Kidney (tissue), 14 donors: Measurements from ENCODE around the gene MAGI1. TPM values are rescaled to one million over a fixed set of nuclear protein-coding genes. Genes with fewer than 3 reads are reported as not detected.

Experiments
- DNase-seq, 5 donors: peaks; one replicate each; pipeline ENCODE4 v3.0.0-alpha.2; 2013 to 2020
- FAIRE-seq: peaks from 2 replicates; lab custom pipeline; 2012; peaks lifted over from hg19 to GRCh38; lab: Jason Lieb, UNC
- H3K27ac ChIP-seq, 2 donors: one replicate each; pipeline ENCODE4 v1.7.0; 2013; ENCODE audit warnings: low read depth in 2 of 2, low read length in 2 of 2, inconsistent platforms in 1 of 2
- H3K27me3 ChIP-seq: one replicate; pipeline ENCODE4 v1.7.1; 2013; ENCODE audit warnings: low read length, inconsistent platforms; ENCODE audit not compliant: control insufficient read depth, insufficient read depth
- H3K36me3 ChIP-seq, 3 donors: one replicate each; pipeline versions ENCODE4 v1.7.0 to v1.7.1; 2013; ENCODE audit warnings: low read length in 3 of 3, control low read depth in 1 of 3, inconsistent platforms in 1 of 3; ENCODE audit not compliant: insufficient read depth in 3 of 3, control insufficient read depth in 2 of 3
- H3K4me1 ChIP-seq, 3 donors: one replicate each; pipeline versions ENCODE4 v1.7.0 to v1.7.1; 2013; ENCODE audit warnings: low read length in 3 of 3, inconsistent platforms in 1 of 3, low read depth in 1 of 3; ENCODE audit not compliant: control insufficient read depth in 2 of 3, insufficient read depth in 2 of 3
- H3K4me3 ChIP-seq, 3 donors: one replicate each; pipeline versions ENCODE4 v1.7.0 to v1.8.1; 2013; ENCODE audit warnings: low read length in 3 of 3, control low read depth in 1 of 3, inconsistent platforms in 1 of 3
- H3K9ac ChIP-seq, 3 donors: one replicate each; pipeline versions ENCODE4 v1.7.0 to v1.7.1; 2013; ENCODE audit warnings: low read length in 3 of 3, control low read depth in 1 of 3, inconsistent platforms in 1 of 3
- H3K9me3 ChIP-seq, 3 donors: one replicate each; pipeline versions ENCODE4 v1.7.0 to v1.7.1; 2013; ENCODE audit warnings: low read length in 3 of 3, control low read depth in 1 of 3, inconsistent platforms in 1 of 3; ENCODE audit not compliant: control insufficient read depth in 2 of 3, insufficient read depth in 1 of 3
- CTCF ChIP-seq: IDR thresholded peaks from 3 replicates; pipeline ENCODE4 v1.5.1; 2012; ENCODE audit warnings: mild to moderate bottlenecking, moderate library complexity, borderline replicate concordance; ENCODE audit not compliant: insufficient read depth; ENCODE audit errors: extremely low read depth
- intact Hi-C: fragments of 100-400 bp; cut with DNase I; formaldehyde crosslinking; loops from one replicate; pipeline ENCODE4 v1.11.1; 2022
- polyA plus RNA-seq: library from polyadenylated mRNA; stranded (reverse); fragments of 350-450 nt; fragmentation: Illumina TruSeq; extraction: RNeasy Lipid Tissue Mini Kit (QIAGEN cat#74804); gene quantifications from one replicate; pipeline ENCODE4 v1.2.3, GENCODE V29; 2014; ENCODE audit warnings: low read depth, low replicate concordance; ENCODE audit not compliant: insufficient read depth
- total RNA-seq: library from RNA; stranded (reverse); fragmentation: NEBNext Ultra II Directional; extraction: Animal tissue kit (Norgen Biotek cat#: 25700); gene quantifications from one replicate; pipeline ENCODE4 v1.2.1, GENCODE V29; 2021
- donor health status: control.
- donor health status: control.
- donor health status: control.
- donor health status: control.
- donor health status: control.
- donor health status: DM: yes; HTN: yes; CAD: no.
- donor health status: Normal renal cell carcinoma (clear cell type).

The MAGI1 gene
- total and polyA plus RNA-seq, 2 donors from 2014 or later, result 8.2 to 42.8 TPM

- peak; percentile 25 for FAIRE-seq
- Histone ChIP-seq H3K4me3 (no peak overlapping the region), H3K27ac (peak overlapping the region; percentile 52 to 67), H3K36me3 (no peaks in the 10 kb centered on the region), H3K9me3 (no peaks in the 10 kb centered on the region), H3K4me1 (peaks cover 0 to 17% (median 11%) of the 10 kb centered on the region in 3 donors), H3K9ac (peak overlapping the region in 1 of 3 donors; percentile 5), H3K27me3 (no peaks in the 10 kb centered on the region)
- peak; percentile 79 to 92 (median 90) for DNase-seq
- no peak for TF ChIP-seq CTCF
- intact Hi-C loops, result no loop called here
Measured at GRCh38 chr3:65871305-65872141, 167.2 kb downstream of the MAGI1 start.

DNA sequence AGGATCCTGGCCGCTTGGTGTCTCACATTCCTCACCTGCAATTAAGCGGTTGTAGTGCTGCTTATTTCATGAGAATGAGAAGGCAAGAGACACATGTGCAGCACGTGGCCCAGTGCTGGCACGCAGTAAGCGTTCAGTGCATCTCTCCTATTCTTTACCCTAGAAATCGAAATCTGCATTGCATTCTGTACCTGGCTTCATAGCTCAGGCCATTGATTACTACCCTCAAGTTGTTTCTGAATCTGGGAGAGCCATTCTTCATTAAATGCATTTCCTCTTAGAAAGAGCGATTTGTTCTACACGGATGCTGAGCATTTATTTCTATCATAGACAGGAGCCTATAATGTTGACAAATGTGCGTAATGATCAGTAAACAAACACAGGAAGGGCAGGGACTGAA, 168.9 kb downstream of the MAGI1 start:
- Histone ChIP-seq H3K9ac (no peak overlapping the region), H3K4me3 (no peak overlapping the region), H3K27ac (no peak overlapping the region), H3K4me1 (peaks cover 0 to 17% (median 11%) of the 10 kb centered on the region in 3 donors), H3K36me3 (no peaks in the 10 kb centered on the region), H3K27me3 (no peaks in the 10 kb centered on the region), H3K9me3 (no peaks in the 10 kb centered on the region)
- no peak for FAIRE-seq
- no peak for TF ChIP-seq CTCF
- intact Hi-C loops, result no loop called here
- no peak for DNase-seq

DNA sequence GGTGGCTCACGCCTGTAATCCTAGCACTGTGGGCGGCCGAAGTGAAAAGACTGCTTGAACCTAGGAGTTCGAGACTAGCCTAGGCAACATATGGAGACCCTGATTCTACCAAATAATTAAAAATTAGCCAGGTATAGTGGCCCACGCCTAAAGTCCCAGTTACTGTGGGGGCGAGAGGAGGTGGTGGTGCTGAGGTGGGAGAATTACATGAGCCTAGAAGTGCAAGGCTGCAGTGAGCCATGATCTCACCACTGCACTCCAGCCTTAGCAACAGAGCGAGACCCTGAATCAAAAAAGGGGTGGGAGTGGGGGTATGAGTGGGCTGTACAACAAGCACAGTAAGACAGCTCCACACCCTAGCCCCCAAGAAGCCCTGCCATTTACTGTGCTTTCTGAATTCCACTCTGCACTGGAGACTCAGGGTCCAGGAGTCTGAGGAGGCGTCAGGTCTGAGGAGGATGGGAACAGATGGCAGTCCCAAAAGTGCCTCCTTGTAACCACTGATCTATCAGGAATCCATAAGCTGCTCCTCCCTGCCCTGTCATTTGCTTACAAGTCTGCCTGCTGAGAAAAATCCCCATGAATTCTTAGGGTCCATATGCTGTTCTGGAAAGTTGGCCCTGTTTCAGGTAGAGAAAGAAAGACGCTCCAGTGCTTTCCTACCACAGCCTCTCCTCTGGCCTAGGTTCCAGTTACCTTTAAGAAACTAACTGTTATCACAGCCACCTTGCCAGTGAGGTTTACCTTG, 171.1 kb downstream of the MAGI1 start:
- FAIRE-seq (no peak), DNase-seq (no peak)
- Histone ChIP-seq H3K27me3 (no peaks in the 10 kb centered on the region), H3K27ac (no peak overlapping the region), H3K9me3 (no peaks in the 10 kb centered on the region), H3K4me1 (peaks cover 0 to 11% (median 7%) of the 10 kb centered on the region in 3 donors), H3K36me3 (no peaks in the 10 kb centered on the region), H3K9ac (no peak overlapping the region), H3K4me3 (no peak overlapping the region)
- no peak for TF ChIP-seq CTCF
- intact Hi-C loops, result no loop called here
